GM12873 (cell line): ENCODE measurements around the gene SDK2.

Experiments used
- CTCF ChIP-seq: IDR thresholded peaks from 2 replicates; pipeline ENCODE4 v1.5.1; 2012; ENCODE audit warnings: low read depth, mild to moderate bottlenecking, moderate library complexity, low read length, control low read depth; ENCODE audit not compliant: insufficient read depth; ENCODE audit errors: missing control alignments

The SDK2 gene

GRCh38 chr17:73595479-73595878 lies 48.8 kb downstream of the SDK2 start:
- peak; percentile 53 for TF ChIP-seq CTCF

DNA sequence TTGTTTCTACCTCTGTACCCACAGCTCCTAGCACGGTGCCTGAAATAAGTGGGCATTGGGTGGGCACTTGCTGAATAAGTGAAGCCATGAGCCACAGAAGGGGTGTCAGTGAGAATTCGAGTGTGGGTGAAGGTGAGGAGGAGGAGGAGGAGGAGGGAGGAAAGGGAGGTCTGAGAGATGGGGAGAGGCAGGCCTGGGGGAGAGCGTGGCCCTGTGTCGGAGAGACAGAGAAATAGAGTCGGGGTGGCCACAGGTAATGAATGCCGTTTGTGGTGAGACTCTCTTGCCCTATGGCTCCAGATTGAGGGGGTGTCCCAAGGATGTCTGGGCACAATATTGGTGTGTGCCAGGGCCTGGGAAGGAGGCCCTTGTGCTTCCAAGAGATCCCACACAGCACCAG lies 49.2 kb downstream of the SDK2 start:
- TF ChIP-seq CTCF = no peak

- no peak for TF ChIP-seq CTCF
Observed at GRCh38 chr17:73594598-73594997, 49.6 kb downstream of the SDK2 start.

DNA sequence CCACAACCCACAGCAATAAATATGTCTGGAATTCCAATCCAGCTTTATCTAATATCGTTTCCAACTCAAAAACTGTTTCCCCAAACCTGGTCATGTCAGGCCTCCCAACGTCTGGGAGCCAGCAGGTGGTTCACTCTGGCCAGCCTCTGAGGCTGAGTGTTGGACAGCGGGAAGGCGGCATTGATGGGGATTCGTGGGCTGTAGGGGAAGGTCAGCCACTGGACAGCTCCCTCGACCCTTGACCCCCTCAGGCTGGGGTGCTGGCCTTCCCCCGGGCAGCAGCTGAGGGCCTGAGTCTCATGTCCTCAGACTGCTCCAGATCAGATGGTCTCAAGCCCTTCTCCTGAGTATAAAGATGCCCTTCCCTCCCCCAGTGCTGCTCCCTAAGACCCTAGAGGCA lies 50.2 kb downstream of the SDK2 start:
- TF ChIP-seq CTCF = no peak

DNA sequence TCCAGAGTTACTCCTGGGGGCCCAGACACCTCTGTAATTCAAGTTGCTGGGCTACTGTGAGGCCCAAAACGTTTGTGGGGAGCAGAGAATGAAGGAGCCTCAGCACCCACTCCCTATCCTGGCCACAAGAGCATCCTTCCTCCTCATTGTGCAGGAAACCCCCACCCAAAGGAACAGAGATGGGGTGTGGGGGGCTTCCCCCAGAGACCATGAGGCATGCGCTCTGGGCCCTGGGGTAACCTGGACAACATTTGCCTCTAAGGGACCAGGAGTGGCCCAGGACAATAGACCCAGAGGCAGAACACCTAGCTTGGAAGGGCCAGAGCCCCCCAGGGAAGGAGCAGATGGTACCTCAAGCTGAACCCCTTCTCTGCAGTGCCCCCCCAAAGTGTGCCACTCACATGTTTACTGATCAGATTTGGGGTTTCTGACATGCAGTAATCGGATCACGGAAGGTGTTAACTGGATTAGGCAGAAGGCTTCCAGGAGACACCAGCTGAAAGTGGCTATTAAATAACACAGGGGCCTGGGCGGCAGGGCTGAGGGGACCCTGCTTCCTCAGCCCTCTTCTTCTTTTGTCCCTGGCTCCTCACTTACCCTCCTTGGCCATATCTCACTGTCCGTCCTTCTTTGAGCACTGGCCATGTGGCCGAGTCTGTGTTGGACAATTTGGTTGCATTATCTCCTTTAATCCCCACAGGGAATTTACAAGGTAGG lies 50.8 kb downstream of the SDK2 start:
- no peak for TF ChIP-seq CTCF

DNA sequence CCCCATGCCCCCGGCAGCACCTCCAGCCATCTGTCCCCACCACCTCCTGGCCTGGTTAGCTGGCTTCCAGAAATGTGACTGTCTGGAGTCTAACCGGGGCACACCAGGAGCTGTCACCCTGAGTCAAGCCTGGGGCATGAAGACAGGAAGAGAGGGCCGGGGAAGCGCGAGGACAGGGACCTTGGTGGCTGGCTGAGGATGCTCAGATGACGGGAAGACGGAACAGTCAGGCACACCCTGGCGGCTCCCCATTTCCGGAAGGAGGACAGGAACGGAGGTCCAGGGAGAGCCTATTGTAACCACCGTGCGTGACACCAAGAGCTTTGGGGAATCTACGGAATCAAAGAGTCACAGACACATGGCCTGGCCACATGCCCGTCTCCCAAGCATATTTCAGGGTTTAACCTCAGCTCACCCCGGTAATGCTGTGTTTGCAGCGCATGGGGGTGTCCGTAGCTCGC lies 51.7 kb downstream of the SDK2 start:
- TF ChIP-seq CTCF = no peak

- no peak for TF ChIP-seq CTCF
Observed at GRCh38 chr17:73592079-73592415, 52.2 kb downstream of the SDK2 start.
